B cell (primary cell): ENCODE results near the gene NLRC5. TPM values are rescaled to one million over a fixed set of nuclear protein-coding genes. Genes with fewer than 3 reads are reported as not detected.

Experiments used
- ATAC-seq: fragments of 200-7000 bp; cut with Tn5 transposase; one replicate; pipeline ENCODE4 v1.10.0; 2021; ENCODE audit warnings: low read depth, mild to moderate bottlenecking, moderate number of reproducible peaks, moderate library complexity
- CTCF ChIA-PET: fragments of 350-600 bp; sonication (Branson Sonifier 250); formaldehyde crosslinking; loops from one replicate; lab custom pipeline; 2021; ENCODE audit warnings: antibody characterized with exemption, inconsistent platforms; lab: Charles Lee
- POLR2A ChIA-PET: fragments of 350-600 bp; sonication (Branson Sonifier 250); formaldehyde crosslinking; loops from one replicate; lab custom pipeline; 2021; ENCODE audit warnings: antibody characterized with exemption; lab: Charles Lee
- DNase-seq: peaks from one replicate; pipeline ENCODE4 v3.0.0; 2013
- H2AFZ ChIP-seq: 2 replicates; pipeline ENCODE4 v1.6.1; 2012; ENCODE audit warnings: mild to moderate bottlenecking, low read depth, low read length; ENCODE audit not compliant: insufficient read depth, poor library complexity, severe bottlenecking
- H3K27ac ChIP-seq, 2 donors: 1 replicate in 1 of 2; 2 replicates in 1 of 2; pipeline ENCODE4 v1.5.1; 2012 to 2013; ENCODE audit warnings: low read length in 2 of 2, mild to moderate bottlenecking in 2 of 2, moderate library complexity in 1 of 2
- H3K27me3 ChIP-seq, 4 experiments: fragments of 200-600 bp in 1 of 4; sonication (generic) in 1 of 4; replicated peaks in 1 of 4; 1 replicate in 2 of 4; 2 replicates in 2 of 4; pipeline versions ENCODE4 v1.6.1 to v1.7.0; 2013 to 2016; ENCODE audit warnings: low read length in 3 of 4, mild to moderate bottlenecking in 2 of 4, mixed read lengths in 1 of 4, moderate library complexity in 1 of 4; ENCODE audit not compliant: insufficient read depth in 4 of 4, control insufficient read depth in 3 of 4; ENCODE audit errors: control extremely low read depth in 1 of 4
- H3K36me3 ChIP-seq, 2 experiments: replicated peaks in 1 of 2; 1 replicate in 1 of 2; 2 replicates in 1 of 2; pipeline versions ENCODE4 v1.6.1 to v1.7.1; 2013; ENCODE audit warnings: low read length in 1 of 2; ENCODE audit not compliant: insufficient read depth in 2 of 2, control insufficient read depth in 1 of 2; ENCODE audit errors: control extremely low read depth in 1 of 2, extremely low read depth in 1 of 2
- H3K4me1 ChIP-seq, 2 donors: fragments of 200-600 bp in 1 of 2; sonication (generic) in 1 of 2; 1 replicate in 1 of 2; 2 replicates in 1 of 2; pipeline versions ENCODE4 v1.5.1 to v1.6.1; 2013 to 2017; ENCODE audit warnings: low read length in 2 of 2; ENCODE audit not compliant: control insufficient read depth in 2 of 2, insufficient read depth in 2 of 2
- H3K4me2 ChIP-seq: replicated peaks from 2 replicates; pipeline ENCODE3; 2012; ENCODE audit warnings: mild to moderate bottlenecking, low read depth, low read length; ENCODE audit not compliant: poor library complexity, severe bottlenecking
- H3K4me3 ChIP-seq, 5 experiments: fragments of 200-600 bp in 1 of 5; sonication (generic) in 1 of 5; 1 replicate in 3 of 5; 2 replicates in 2 of 5; pipeline versions ENCODE4 v1.5.1 to v1.7.0; 2011 to 2016; ENCODE audit warnings: low read length in 4 of 5, mild to moderate bottlenecking in 4 of 5, low read depth in 2 of 5, control low read depth in 1 of 5, moderate library complexity in 1 of 5; ENCODE audit not compliant: insufficient read depth in 1 of 5; ENCODE audit errors: control extremely low read depth in 1 of 5, extremely low read depth in 1 of 5
- H3K79me2 ChIP-seq: fragments of 200-600 bp; sonication (generic); one replicate; pipeline ENCODE4 v1.6.0; 2016; ENCODE audit warnings: low read length; ENCODE audit not compliant: control insufficient read depth, insufficient read depth
- H3K9ac ChIP-seq: fragments of 200-600 bp; sonication (generic); 2 replicates; pipeline ENCODE4 v1.6.1; 2017; ENCODE audit warnings: mild to moderate bottlenecking, low read length, moderate library complexity
- H3K9me3 ChIP-seq, 3 donors: one replicate each; pipeline versions ENCODE4 v1.6.1 to v1.7.1; 2013; ENCODE audit warnings: low read length in 2 of 3; ENCODE audit not compliant: control insufficient read depth in 2 of 3, insufficient read depth in 1 of 3; ENCODE audit errors: control extremely low read depth in 1 of 3
- H4K20me1 ChIP-seq: 2 replicates; pipeline ENCODE4 v1.6.0; 2012; ENCODE audit warnings: mild to moderate bottlenecking, low read length; ENCODE audit not compliant: insufficient read depth, control insufficient read depth, poor library complexity, severe bottlenecking
- H3K27ac Mint-ChIP-seq: one replicate; pipeline ENCODE4 v1.8.0; 2021; ENCODE audit warnings: mixed read lengths
- H3K27me3 Mint-ChIP-seq: one replicate; pipeline ENCODE4 v1.8.0; 2021; ENCODE audit warnings: mixed read lengths
- H3K4me1 Mint-ChIP-seq: one replicate; pipeline ENCODE4 v1.8.0; 2021; ENCODE audit warnings: mixed read lengths
- H3K4me3 Mint-ChIP-seq: one replicate; pipeline ENCODE4 v1.8.0; 2021; ENCODE audit warnings: mixed read lengths
- H3K9me3 Mint-ChIP-seq: one replicate; pipeline ENCODE4 v1.8.0; 2022; ENCODE audit warnings: mixed read lengths; ENCODE audit not compliant: insufficient read depth
- CTCF ChIP-seq: fragments of 200-600 bp; IDR thresholded peaks from one replicate; pipeline ENCODE4 v1.8.0; 2022; ENCODE audit warnings: antibody characterized with exemption, mild to moderate bottlenecking
- EZH2 ChIP-seq: IDR thresholded peaks from 2 replicates; pipeline ENCODE4 v1.6.1; 2012; ENCODE audit warnings: borderline replicate concordance, low read depth, mild to moderate bottlenecking, moderate library complexity, low read length; ENCODE audit not compliant: insufficient read depth, poor library complexity, severe bottlenecking
- WGBS: methylation state at CpG from one replicate; pipeline ENCODE4 v1.1.5; 2013; ENCODE audit warnings: missing lambda C conversion rate; ENCODE audit not compliant: insufficient coverage; 5-methylcytosine and 5-hydroxymethylcytosine counted together
- intact Hi-C: fragments of 100-400 bp; cut with micrococcal nuclease; formaldehyde crosslinking; loops from one replicate; pipeline ENCODE4 v1.10.0; 2022
- polyA plus RNA-seq: library from polyadenylated mRNA; depleted of rRNA; stranded (reverse); fragments of >200 nt; gene quantifications from 2 replicates; pipeline ENCODE4 v1.2.3, GENCODE V29; 2012
- total RNA-seq, 2 donors: library from RNA; stranded (reverse); fragments of 120-200 nt in 1 of 2; gene quantifications; 1 replicate in 1 of 2; 2 replicates in 1 of 2; pipeline versions ENCODE4 v1.2.3 to v1.2.4, GENCODE V29; 2013 to 2022

Gene NLRC5
- total and polyA plus RNA-seq, 2 donors (not counting 1 experiment from before 2014, with no cell fraction given), result 349 to 510 TPM

GRCh38 chr16:57064995-57065394 is 75.6 kb downstream of the NLRC5 start:
- CTCF ChIA-PET, result interaction anchor here (1.0 kb wide), 1 partner anchor 22 kb away, joined by 3 read pairs; no protein-coding TSS in a partner anchor
- Histone ChIP-seq H3K79me2 (no peaks in the 10 kb centered on the region), H3K9me3 (peaks cover 0 to 6% (median 0%) of the 10 kb centered on the region in 3 donors), H3K4me3 (no peak overlapping the region), H3K27ac (no peak overlapping the region), H3K9ac (no peak overlapping the region), H3K27me3 (no peaks in the 10 kb centered on the region), H3K4me1 (peaks cover 0 to 15% of the 10 kb centered on the region in 2 donors), H2AFZ (no peak overlapping the region), H4K20me1 (no peaks in the 10 kb centered on the region), H3K4me2 (no peak overlapping the region), H3K36me3 (peaks cover 3 to 53% of the 10 kb centered on the region in 2 experiments)
- Mint-ChIP-seq H3K4me3 (no peak overlapping the region), H3K4me1 (peaks cover 9% of the 10 kb centered on the region), H3K27me3 (no peaks in the 10 kb centered on the region), H3K27ac (no peak overlapping the region), H3K9me3 (no peaks in the 10 kb centered on the region)
- ATAC-seq, result no peak
- TF ChIP-seq EZH2 (no peak), CTCF (no peak)
- WGBS, result 91% methylated on average over 5 of the region's 5 CpGs
- intact Hi-C loops, result no loop called here
- POLR2A ChIA-PET, result no interaction called here
- no peak for DNase-seq

- H3K9ac ChIP-seq, result no peak overlapping the region
- no peaks in the 10 kb centered on the region for H3K27me3 Mint-ChIP-seq
- H3K79me2 ChIP-seq, result no peaks in the 10 kb centered on the region
- ATAC-seq (no peak), DNase-seq (no peak)
- no peak overlapping the region for H3K4me3 ChIP-seq
- H3K4me3 Mint-ChIP-seq, result no peak overlapping the region
- peaks cover 1 to 50% of the 10 kb centered on the region in 2 experiments for H3K36me3 ChIP-seq
- peaks cover 9% of the 10 kb centered on the region for H3K4me1 Mint-ChIP-seq
- H3K9me3 Mint-ChIP-seq, result no peaks in the 10 kb centered on the region
- ChIA-PET CTCF (interaction anchor here (0.7 to 1.4 kb wide), 4 partner anchors 15 to 113 kb away, joined by 3 read pairs; no protein-coding TSS in a partner anchor), POLR2A (interaction anchor here (0.6 to 0.7 kb wide), 2 partner anchors 13 to 1323 kb away, joined by 3 to 4 read pairs; no protein-coding TSS in a partner anchor)
- peaks cover 0 to 6% (median 0%) of the 10 kb centered on the region in 3 donors for H3K9me3 ChIP-seq
- peaks cover 0 to 15% of the 10 kb centered on the region in 2 donors for H3K4me1 ChIP-seq
- H2AFZ ChIP-seq, result no peak overlapping the region
- no peak overlapping the region for H3K4me2 ChIP-seq
- no peak overlapping the region for H3K27ac ChIP-seq
- H3K27ac Mint-ChIP-seq, result no peak overlapping the region
- no peaks in the 10 kb centered on the region for H4K20me1 ChIP-seq
- TF ChIP-seq CTCF (no peak), EZH2 (no peak)
- intact Hi-C loops, result no loop called here
- WGBS, result 50% methylated on average over 4 of the region's 4 CpGs
- H3K27me3 ChIP-seq, result no peaks in the 10 kb centered on the region
Measured at GRCh38 chr16:57066625-57067024, 77.3 kb downstream of the NLRC5 start.
